22Rv1 (cell line): ENCODE measurements around the gene CRAT.

Experiments
- ZFX ChIP-seq: fragments of 450-650 bp; IDR thresholded peaks from 2 replicates; pipeline ENCODE4 v1.6.1; 2017; ENCODE audit warnings: antibody characterized with exemption, borderline replicate concordance
- TF ChIP-seq, protein P1 (sequence below): fragments of 450-650 bp; IDR thresholded peaks from 2 replicates; pipeline ENCODE4 v1.5.1; 2017; ENCODE audit warnings: mild to moderate bottlenecking

DNA sequence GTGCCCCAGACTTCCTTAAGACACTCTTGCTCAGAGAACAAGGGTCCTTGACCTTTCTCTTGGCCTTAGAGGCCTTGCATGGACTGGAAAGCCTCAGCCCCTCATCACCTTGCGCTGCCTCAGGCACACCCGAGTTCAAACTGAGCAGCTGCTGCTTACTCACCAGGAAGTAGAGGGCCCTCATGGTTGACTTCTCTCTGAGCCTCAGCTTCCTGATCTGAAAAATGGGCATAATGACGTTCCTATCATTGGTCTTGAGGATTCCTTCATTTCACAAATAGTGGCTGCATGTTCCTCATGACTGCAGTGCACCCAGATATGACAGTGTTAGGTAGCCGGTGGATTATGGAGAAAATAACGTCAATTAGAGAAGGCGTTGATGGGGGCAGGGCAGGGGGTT is 38.8 kb upstream of the CRAT start:
- TF ChIP-seq, protein P1, sequence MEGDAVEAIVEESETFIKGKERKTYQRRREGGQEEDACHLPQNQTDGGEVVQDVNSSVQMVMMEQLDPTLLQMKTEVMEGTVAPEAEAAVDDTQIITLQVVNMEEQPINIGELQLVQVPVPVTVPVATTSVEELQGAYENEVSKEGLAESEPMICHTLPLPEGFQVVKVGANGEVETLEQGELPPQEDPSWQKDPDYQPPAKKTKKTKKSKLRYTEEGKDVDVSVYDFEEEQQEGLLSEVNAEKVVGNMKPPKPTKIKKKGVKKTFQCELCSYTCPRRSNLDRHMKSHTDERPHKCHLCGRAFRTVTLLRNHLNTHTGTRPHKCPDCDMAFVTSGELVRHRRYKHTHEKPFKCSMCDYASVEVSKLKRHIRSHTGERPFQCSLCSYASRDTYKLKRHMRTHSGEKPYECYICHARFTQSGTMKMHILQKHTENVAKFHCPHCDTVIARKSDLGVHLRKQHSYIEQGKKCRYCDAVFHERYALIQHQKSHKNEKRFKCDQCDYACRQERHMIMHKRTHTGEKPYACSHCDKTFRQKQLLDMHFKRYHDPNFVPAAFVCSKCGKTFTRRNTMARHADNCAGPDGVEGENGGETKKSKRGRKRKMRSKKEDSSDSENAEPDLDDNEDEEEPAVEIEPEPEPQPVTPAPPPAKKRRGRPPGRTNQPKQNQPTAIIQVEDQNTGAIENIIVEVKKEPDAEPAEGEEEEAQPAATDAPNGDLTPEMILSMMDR: no peak
- TF ChIP-seq ZFX: no peak
